Measurements from ENCODE around the gene HBP1. TPM values are rescaled to one million over a fixed set of nuclear protein-coding genes. Genes with fewer than 3 reads are reported as not detected.

Gene HBP1
- total and polyA plus RNA-seq, 2 of the 13 experiments (the other 11 are each of a cell fraction or from before 2014, with no cell fraction given), result 22.9 to 44.1 TPM

GRCh38 chr7:107208024-107208521, 39.3 kb downstream of the HBP1 start (continued):
- TF ChIP-seq ZNF713 (CRISPR knock-in tag; IDR thresholded peaks at IDR 0.05), result no peak

DNA sequence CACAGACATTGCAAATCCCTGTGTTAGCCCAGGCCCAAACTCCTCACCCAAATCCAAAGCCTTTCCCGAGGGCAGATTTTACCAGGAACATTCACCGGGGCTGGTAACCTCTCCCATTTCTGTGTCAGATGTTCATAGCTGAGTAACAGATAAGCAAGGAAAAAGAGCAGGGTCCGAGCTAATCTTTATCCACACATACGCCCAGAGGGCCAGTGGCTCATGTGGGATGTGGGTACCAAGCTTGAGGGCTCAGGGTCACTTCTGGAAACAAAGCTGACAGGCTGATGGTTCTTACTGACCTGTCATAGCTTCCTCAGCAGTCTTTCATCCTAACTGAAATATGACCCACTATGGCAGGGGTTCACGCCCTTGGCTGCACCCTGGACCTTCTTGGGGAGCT, 39.8 kb downstream of the HBP1 start:
- in situ Hi-C loops (cut with HindIII; ENCODE audit: extremely low pct_ligation_motif_present, low pct_unique_long_range_greater_than_20kb), result loop anchor here (25.0 kb wide), 2 partner anchors 504 to 679 kb away; partner anchors contain the start of gene DLD
- Histone ChIP-seq H3K9ac (ENCODE audit: insufficient read depth, low read depth, low read length) (no peak overlapping the region), H2AFZ (ENCODE audit: low read length) (no peak overlapping the region), H3K79me2 (ENCODE audit: insufficient read depth, low read length) (no peaks in the 10 kb centered on the region), H3K27me3 (ENCODE audit: control insufficient read depth in 1 of 2, insufficient read depth in 2 of 2, low read length in 2 of 2) (no peaks in the 10 kb centered on the region), H3K4me1 (ENCODE audit: insufficient read depth, low read length) (no peaks in the 10 kb centered on the region), H3K27ac (ENCODE audit: extremely low read length, insufficient read depth, low read length) (no peak overlapping the region), H3K4me2 (ENCODE audit: low read depth, low read length) (no peak overlapping the region), H3K36me3 (replicated peaks in 1 of 2; ENCODE audit: control insufficient read depth in 1 of 2, insufficient read depth in 2 of 2, low read length in 2 of 2) (peaks cover 6 to 39% of the 10 kb centered on the region in 2 experiments), H3K9me3 (ENCODE audit: low read length) (no peaks in the 10 kb centered on the region), H4K20me1 (ENCODE audit: insufficient read depth, low read length) (no peaks in the 10 kb centered on the region), H3K4me3 (replicated peaks in 1 of 3; ENCODE audit: insufficient read depth in 1 of 3, low read depth in 2 of 3, low read length in 3 of 3) (no peak overlapping the region)
- 97% methylated on average over 4 of the region's 5 CpGs for WGBS (ENCODE audit: low lambda C conversion rate)
- BruUV-seq (replicated peaks), result no TSS peak
- ChIA-PET CTCF (ENCODE audit: low intra/inter-chr PET ratio, low total read pairs) (no interaction called here), POLR2A (no interaction called here)
- DNase-seq (ENCODE audit: low spot score) (no peak), FAIRE-seq (no peak), ATAC-seq (no peak)
- intact Hi-C loops (cut with micrococcal nuclease; ENCODE audit: unreplicated experiment), result no loop called here
- TF ChIP-seq KDM2A (CRISPR knock-in tag; IDR thresholded peaks at IDR 0.05; ENCODE audit: borderline replicate concordance, low read depth) (no peak), AHR (CRISPR knock-in tag; IDR thresholded peaks at IDR 0.05) (no peak), KMT2A (CRISPR knock-in tag; IDR thresholded peaks at IDR 0.05) (no peak), ZBTB1 (CRISPR knock-in tag; IDR thresholded peaks at IDR 0.05; ENCODE audit: borderline replicate concordance) (no peak), ZSCAN5A (CRISPR knock-in tag; IDR thresholded peaks at IDR 0.05; ENCODE audit: borderline replicate concordance) (no peak), RAD21 (CRISPR knock-in tag; IDR thresholded peaks at IDR 0.05) (no peak)
- TF ChIP-seq, protein P1, sequence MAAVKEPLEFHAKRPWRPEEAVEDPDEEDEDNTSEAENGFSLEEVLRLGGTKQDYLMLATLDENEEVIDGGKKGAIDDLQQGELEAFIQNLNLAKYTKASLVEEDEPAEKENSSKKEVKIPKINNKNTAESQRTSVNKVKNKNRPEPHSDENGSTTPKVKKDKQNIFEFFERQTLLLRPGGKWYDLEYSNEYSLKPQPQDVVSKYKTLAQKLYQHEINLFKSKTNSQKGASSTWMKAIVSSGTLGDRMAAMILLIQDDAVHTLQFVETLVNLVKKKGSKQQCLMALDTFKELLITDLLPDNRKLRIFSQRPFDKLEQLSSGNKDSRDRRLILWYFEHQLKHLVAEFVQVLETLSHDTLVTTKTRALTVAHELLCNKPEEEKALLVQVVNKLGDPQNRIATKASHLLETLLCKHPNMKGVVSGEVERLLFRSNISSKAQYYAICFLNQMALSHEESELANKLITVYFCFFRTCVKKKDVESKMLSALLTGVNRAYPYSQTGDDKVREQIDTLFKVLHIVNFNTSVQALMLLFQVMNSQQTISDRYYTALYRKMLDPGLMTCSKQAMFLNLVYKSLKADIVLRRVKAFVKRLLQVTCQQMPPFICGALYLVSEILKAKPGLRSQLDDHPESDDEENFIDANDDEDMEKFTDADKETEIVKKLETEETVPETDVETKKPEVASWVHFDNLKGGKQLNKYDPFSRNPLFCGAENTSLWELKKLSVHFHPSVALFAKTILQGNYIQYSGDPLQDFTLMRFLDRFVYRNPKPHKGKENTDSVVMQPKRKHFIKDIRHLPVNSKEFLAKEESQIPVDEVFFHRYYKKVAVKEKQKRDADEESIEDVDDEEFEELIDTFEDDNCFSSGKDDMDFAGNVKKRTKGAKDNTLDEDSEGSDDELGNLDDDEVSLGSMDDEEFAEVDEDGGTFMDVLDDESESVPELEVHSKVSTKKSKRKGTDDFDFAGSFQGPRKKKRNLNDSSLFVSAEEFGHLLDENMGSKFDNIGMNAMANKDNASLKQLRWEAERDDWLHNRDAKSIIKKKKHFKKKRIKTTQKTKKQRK (IDR thresholded peaks at IDR 0.05; ENCODE audit: low read length), result no peak
- TF ChIP-seq, protein P2, sequence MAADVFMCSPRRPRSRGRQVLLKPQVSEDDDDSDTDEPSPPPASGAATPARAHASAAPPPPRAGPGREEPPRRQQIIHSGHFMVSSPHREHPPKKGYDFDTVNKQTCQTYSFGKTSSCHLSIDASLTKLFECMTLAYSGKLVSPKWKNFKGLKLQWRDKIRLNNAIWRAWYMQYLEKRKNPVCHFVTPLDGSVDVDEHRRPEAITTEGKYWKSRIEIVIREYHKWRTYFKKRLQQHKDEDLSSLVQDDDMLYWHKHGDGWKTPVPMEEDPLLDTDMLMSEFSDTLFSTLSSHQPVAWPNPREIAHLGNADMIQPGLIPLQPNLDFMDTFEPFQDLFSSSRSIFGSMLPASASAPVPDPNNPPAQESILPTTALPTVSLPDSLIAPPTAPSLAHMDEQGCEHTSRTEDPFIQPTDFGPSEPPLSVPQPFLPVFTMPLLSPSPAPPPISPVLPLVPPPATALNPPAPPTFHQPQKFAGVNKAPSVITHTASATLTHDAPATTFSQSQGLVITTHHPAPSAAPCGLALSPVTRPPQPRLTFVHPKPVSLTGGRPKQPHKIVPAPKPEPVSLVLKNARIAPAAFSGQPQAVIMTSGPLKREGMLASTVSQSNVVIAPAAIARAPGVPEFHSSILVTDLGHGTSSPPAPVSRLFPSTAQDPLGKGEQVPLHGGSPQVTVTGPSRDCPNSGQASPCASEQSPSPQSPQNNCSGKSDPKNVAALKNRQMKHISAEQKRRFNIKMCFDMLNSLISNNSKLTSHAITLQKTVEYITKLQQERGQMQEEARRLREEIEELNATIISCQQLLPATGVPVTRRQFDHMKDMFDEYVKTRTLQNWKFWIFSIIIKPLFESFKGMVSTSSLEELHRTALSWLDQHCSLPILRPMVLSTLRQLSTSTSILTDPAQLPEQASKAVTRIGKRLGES (CRISPR knock-in tag; IDR thresholded peaks at IDR 0.05; ENCODE audit: borderline replicate concordance), result no peak
- TF ChIP-seq, protein P3, sequence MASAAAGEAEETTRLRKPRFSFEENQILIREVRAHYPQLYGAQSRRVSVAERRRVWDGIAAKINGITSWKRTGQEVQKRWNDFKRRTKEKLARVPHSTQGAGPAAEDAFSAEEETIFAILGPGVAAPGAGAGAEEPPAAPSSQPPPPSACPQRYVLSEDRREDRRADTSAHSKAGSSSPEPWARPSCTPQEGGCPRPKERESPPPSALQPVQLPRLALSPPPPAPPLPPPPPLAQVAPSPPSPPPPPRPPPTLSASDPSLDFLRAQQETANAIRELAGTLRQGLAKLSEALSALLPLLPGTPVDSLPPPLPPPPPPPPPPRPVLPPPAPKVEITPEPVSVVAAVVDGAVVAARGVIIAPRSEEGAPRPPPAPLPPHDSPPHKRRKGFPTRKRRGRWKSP (CRISPR knock-in tag; IDR thresholded peaks at IDR 0.05), result no peak
- TF ChIP-seq, protein P4, sequence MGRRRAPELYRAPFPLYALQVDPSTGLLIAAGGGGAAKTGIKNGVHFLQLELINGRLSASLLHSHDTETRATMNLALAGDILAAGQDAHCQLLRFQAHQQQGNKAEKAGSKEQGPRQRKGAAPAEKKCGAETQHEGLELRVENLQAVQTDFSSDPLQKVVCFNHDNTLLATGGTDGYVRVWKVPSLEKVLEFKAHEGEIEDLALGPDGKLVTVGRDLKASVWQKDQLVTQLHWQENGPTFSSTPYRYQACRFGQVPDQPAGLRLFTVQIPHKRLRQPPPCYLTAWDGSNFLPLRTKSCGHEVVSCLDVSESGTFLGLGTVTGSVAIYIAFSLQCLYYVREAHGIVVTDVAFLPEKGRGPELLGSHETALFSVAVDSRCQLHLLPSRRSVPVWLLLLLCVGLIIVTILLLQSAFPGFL (CRISPR knock-in tag; IDR thresholded peaks at IDR 0.05), result no peak

Data from HepG2 (cell line).